Measurements from ENCODE around the gene EIF3D.

Gene EIF3D

GRCh38 chr22:36506637-36507517 lies 22.1 kb downstream of the EIF3D start, which contains the start of gene FOXRED2:
Gene FOXRED2 (minus strand): TSS chr22:36507040. CDS start chr22:36506422, 618 bp downstream.
- peak within 1 kb of the TSS; percentile 45 for H3K4me3 ChIP-seq (ENCODE audit: low read length)

GRCh38 chr22:36505998-36506635 lies 22.8 kb downstream of the EIF3D start:
- H3K4me3 ChIP-seq (ENCODE audit: low read length), result peak overlapping the region; percentile 45; the same call in 1 of the 2 replicates
- no peak for TF ChIP-seq ZNF274 (IDR thresholded peaks at IDR 0.05; ENCODE audit: low read depth, low read length)

More at GRCh38 chr22:36506637-36507517, 22.1 kb downstream of the EIF3D start, which contains the start of gene FOXRED2:
- TF ChIP-seq ZNF274 (IDR thresholded peaks at IDR 0.05; ENCODE audit: low read depth, low read length), result no peak

- no peak overlapping the region for H3K4me3 ChIP-seq (ENCODE audit: low read length)
- TF ChIP-seq ZNF274 (IDR thresholded peaks at IDR 0.05; ENCODE audit: low read depth, low read length), result no peak
Measured at GRCh38 chr22:36497910-36498665, 30.9 kb downstream of the EIF3D start.

GRCh38 chr22:36493690-36494110 lies 35.3 kb downstream of the EIF3D start:
- no peak overlapping the region; the same call in 1 of the 2 replicates for H3K4me3 ChIP-seq (ENCODE audit: low read length)
- no peak for TF ChIP-seq ZNF274 (IDR thresholded peaks at IDR 0.05; ENCODE audit: low read depth, low read length)

GRCh38 chr22:36492109-36492508 lies 36.9 kb downstream of the EIF3D start:
- TF ChIP-seq ZNF274 (IDR thresholded peaks at IDR 0.05; ENCODE audit: low read depth, low read length), result no peak

GRCh38 chr22:36491155-36491554 lies 37.8 kb downstream of the EIF3D start:
- no peak overlapping the region for H3K4me3 ChIP-seq (ENCODE audit: low read length)
- no peak for TF ChIP-seq ZNF274 (IDR thresholded peaks at IDR 0.05; ENCODE audit: low read depth, low read length)

More at GRCh38 chr22:36492109-36492508, 36.9 kb downstream of the EIF3D start:
- H3K4me3 ChIP-seq (ENCODE audit: low read length), result no peak overlapping the region

GRCh38 chr22:36486619-36487384 lies 42.2 kb downstream of the EIF3D start:
- no peak for TF ChIP-seq ZNF274 (IDR thresholded peaks at IDR 0.05; ENCODE audit: low read depth, low read length)
- H3K4me3 ChIP-seq (ENCODE audit: low read length), result no peak overlapping the region

GRCh38 chr22:36481393-36482168 lies 47.4 kb downstream of the EIF3D start, which contains the start of gene TXN2:
Gene TXN2 (minus strand): TSS chr22:36481640. CDS start chr22:36480837, 803 bp downstream.
- peak within 1 kb of the TSS; percentile 93 for H3K4me3 ChIP-seq (ENCODE audit: low read length)
- TF ChIP-seq ZNF274 (IDR thresholded peaks at IDR 0.05; ENCODE audit: low read depth, low read length), result no peak

GRCh38 chr22:36480941-36481392 lies 48.0 kb downstream of the EIF3D start:
- H3K4me3 ChIP-seq (ENCODE audit: low read length), result peak overlapping the region; percentile 93
- no peak for TF ChIP-seq ZNF274 (IDR thresholded peaks at IDR 0.05; ENCODE audit: low read depth, low read length)

GRCh38 chr22:36478966-36479365 lies 50.0 kb downstream of the EIF3D start:
- TF ChIP-seq ZNF274 (IDR thresholded peaks at IDR 0.05; ENCODE audit: low read depth, low read length), result no peak
- H3K4me3 ChIP-seq (ENCODE audit: low read length), result no peak overlapping the region

GRCh38 chr22:36475341-36475740 lies 53.6 kb downstream of the EIF3D start:
- H3K4me3 ChIP-seq (ENCODE audit: low read length), result no peak overlapping the region
- TF ChIP-seq ZNF274 (IDR thresholded peaks at IDR 0.05; ENCODE audit: low read depth, low read length), result no peak

GRCh38 chr22:36472689-36473088 lies 56.3 kb downstream of the EIF3D start:
- TF ChIP-seq ZNF274 (IDR thresholded peaks at IDR 0.05; ENCODE audit: low read depth, low read length), result no peak
- no peak overlapping the region for H3K4me3 ChIP-seq (ENCODE audit: low read length)

Measured in GM08714 (cell line).